GM18498 (cell line): ENCODE measurements around the gene SLC26A6.

Experiments
- ATAC-seq: cut with Tn5 transposase; IDR thresholded peaks from one replicate; pipeline ENCODE4 v1.9.1; 2021; ENCODE audit warnings: mild to moderate bottlenecking, moderate library complexity; ENCODE audit not compliant: unreplicated experiment

The SLC26A6 gene

DNA sequence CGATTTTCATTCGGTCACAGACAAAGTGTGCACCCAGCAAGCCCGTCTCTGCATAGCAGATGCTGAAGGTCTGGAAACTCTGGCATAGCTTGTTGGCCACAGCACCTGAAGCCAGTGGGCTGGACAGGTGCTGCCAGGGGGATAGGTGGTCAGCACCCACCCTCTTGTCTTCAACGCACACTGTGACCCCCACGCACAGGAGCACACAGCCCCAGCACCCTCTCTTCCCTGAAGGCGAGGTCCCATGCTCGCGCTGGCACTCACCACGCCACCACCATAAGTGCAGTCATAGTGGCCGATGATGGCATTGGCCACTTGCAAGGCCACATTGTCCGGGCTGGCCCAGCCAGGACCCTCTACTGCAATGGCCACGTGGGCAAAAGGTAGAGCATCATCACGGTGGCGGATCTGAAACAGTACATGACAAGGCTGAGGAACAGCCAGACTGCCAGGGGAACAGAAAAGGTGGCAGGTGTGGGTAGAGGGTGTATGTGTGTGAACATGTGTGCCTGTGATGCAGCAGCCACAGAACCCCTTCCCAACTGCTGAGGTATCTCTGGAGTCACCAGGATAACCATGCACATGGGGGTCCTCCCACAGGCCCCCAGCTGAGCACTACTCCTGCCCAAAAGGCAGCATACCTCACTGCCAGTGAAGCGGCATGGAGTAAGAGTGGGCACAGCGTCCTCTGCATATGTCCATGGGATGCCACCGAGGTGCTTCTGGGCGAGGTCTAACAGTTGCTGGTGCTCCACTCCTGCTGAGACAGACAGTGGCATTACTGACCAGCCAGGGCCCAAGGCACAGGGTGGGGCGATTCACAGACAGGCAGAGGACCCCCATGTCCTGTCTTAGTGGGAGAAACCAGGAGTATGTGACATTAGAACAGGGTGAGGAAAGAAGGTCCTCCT lies 34.3 kb downstream of the SLC26A6 start:
- no peak for ATAC-seq

DNA sequence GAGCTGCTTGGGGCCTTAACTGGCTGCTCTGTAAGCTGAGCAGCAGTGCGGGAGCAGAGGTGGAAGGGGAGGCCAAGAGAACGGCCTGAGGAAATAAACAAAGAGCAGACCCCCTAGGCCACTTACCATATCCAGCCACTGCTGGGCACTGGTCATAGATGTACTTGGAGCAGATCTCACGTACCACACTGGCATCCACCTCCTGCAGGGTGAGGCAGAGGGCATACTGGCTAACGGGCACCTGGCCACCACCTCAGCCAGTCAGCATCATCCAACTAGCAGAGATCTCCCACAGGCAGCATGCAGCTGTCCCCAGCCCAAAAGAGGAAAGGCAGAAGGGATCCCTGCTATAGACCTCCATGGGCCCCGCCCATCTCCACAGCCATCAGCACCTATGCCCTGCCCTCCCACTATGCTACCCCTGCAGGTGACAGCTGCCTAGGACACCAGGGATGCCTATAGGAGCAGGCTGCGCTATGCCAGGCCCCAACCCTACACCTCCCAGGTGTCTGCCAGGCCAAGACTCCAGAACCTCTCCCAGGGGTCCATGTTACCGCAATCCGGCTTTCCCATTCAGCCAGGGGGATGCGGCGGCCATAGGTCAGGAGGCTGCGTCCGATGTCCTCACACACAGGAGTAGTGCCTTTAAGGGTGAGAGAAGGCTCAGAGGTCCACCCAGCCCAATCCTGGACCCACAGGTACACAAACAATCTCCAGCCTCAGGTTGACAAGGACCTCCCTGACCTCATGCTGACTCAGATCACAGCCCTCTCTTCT lies 35.6 kb downstream of the SLC26A6 start:
- ATAC-seq, result no peak

DNA sequence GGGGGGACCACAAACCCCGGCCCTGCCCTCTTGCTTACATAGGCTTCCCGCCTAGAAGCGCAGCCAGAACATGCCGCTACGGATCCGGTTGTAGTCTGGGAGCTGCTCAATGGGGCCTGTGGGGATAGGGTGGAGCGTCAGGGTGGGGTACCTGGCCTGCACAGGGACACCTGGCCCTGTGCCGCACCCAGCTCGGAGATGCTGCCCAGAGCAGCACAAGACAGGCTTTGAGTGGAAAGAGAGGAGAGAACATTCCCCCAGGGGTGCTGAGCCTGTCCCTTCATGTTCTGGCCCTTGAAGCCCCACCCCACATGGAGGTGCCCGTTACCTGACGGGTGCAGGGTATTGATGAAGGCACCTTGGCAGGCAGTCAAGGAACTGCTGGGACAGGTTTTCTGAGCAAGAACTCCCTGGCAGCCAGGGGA lies 36.2 kb downstream of the SLC26A6 start:
- no peak for ATAC-seq

DNA sequence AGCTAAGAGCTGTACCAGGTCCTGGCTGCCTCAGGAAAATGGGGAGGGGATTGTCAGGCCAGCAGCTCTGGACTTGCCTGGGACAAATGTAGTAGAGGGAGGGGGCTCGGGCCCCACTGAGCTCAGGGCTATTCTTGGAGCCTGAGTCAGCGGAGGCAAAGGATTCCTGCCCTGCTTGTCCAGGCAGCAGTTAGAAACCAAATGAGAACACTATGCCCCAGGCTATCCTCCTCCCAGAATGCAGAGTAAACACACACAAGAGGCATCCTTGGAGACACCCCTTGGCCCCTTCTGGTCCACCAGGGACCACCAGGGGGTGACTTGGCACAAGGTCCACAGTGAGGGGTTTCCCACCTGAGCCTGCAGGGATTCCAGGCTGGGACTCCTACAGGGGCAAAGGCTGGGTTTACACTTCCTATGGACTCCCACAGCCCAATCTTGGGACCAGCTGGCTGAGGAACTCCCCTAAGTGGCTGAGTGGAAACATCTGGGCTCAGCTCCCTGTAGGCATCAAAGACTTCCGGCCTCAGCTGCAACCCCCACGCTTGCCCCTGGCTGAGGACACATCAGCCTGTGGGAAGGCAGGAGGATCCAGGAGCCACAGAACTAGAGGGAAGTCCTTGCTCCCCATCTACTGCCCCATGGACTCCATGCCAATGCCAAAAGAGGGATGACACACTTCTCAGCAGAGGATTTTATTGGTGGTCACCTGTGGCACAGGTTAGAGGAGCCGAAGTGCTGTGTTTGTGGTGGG lies 36.8 kb downstream of the SLC26A6 start:
- ATAC-seq, result no peak

DNA sequence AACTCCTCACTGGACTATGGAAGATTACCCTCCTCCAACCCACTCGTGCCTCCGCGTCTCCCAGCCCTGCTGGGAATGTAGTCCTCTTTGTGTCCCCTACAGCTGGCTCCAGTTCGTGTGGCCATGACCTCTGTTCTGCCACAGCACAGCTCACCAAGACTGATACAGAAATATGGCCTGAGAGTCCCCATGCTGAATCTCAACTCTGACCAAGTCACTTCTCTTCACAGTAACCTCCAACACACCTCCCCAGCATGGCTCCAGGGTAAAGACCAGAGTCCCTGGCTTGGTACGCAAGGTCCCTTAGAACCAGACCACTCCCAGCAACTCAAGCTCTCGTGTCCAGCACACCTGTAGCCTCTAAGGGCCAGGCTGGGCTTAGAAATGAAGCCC lies 37.9 kb downstream of the SLC26A6 start:
- ATAC-seq, result no peak

DNA sequence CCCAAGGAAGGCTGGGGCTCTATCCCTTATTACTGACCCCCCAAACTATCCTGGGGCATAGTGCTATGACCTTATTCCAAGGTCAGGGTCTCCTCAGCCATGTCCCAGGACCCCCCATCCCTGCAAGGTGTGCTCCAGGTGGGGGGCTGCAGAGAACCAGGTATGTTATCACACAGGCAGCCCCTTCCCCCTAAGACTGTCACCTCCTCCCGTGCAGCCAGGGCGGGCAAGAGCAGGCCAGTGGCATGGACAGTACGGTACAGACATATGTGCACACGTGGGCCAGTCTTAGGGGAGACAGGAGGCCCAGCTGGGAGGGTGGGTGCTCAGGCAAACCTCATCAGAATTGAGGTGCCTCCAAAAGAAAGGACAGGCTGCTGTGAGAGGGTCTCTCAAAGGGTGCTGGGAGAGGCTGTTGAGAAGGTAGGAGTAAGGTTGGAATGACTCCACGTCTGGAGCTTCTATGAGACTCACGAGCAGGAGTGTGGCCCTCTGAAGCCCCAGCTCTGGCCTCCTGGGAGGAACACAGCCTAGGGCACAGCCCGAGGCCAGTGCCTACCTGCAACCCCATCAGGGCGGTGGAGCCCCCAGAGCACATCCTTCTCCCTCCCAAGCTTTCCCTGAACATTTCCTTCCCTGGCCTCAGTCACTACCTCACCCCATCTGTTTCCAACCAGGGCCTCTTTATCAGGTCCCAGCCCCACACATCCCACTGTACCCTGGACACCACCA lies 38.4 kb downstream of the SLC26A6 start:
- ATAC-seq, result no peak

DNA sequence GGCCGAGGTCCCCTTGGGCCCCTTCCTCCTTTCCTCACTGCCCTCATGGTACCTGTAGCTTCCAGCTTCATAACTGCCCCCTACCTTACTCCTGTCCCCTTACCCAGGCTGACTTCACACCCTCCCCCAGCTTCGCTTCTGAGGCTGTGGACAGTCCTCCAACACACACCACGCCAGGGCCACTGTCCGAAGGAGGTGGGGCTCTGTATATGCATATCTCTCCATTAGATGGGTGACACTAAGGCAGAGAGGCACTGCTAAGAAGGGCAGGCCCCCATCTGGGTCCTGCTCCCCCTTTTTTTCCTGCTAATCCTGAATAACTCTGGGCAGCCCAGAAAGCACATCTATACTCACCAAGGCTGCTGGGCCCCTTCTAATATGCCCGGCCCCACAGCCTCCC lies 39.1 kb downstream of the SLC26A6 start:
- ATAC-seq, result no peak

DNA sequence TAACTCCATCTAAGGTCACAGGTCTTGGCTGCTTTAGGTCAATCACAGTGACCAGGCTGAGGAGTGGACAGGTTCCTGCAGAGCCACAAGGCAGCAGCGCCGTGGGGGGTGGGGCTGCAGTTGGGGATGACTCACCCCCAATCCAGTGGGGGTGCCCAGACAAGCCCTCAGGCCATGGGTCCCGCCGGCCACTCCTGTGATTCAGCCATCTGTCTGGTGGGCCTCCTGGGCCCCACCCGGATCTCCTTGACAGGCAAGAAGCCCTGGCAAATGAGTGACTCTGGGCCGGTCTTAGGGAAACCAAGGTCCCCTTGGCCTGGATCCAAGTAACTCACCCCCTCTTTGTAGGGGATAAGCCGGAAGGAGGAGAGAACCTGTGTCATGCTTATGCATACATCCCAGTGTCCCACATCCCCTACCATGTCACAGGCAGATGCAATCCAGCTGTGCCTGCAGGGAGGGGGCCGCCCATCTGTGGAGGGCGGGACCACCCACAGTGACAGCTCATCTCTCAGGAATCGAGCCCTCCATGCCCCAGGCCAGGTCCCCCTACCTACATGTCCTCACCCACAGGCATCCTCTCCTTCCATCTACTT lies 39.6 kb downstream of the SLC26A6 start:
- no peak for ATAC-seq

DNA sequence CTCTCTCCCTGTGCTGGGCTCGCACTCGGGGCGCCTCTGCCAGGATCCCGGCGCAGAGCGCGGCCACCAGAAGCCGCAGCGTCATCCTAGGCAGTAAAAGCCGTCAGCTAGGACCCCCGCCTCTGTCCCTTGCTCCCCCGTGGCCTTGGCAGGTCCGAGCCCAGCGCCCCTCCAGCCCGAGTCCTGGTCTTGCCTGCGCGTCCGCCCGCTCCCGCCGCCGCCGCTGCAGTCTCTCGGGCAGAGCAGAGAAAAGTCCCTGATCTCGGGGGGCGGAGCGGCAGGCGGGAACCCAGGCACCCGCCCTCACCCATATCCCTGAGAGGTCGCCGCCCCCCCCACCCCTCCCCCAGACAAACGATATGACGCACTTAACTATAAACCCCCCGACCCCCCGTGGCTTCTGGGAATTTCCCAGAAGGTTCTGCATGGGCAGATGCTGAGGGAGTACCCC lies 40.2 kb downstream of the SLC26A6 start, which contains the start of gene COL7A1:
COL7A1 (minus strand) TSS at position 255 of the 451 bp plus-strand sequence; CDS start at position 85, 170 bp downstream.
- ATAC-seq, result no peak

DNA sequence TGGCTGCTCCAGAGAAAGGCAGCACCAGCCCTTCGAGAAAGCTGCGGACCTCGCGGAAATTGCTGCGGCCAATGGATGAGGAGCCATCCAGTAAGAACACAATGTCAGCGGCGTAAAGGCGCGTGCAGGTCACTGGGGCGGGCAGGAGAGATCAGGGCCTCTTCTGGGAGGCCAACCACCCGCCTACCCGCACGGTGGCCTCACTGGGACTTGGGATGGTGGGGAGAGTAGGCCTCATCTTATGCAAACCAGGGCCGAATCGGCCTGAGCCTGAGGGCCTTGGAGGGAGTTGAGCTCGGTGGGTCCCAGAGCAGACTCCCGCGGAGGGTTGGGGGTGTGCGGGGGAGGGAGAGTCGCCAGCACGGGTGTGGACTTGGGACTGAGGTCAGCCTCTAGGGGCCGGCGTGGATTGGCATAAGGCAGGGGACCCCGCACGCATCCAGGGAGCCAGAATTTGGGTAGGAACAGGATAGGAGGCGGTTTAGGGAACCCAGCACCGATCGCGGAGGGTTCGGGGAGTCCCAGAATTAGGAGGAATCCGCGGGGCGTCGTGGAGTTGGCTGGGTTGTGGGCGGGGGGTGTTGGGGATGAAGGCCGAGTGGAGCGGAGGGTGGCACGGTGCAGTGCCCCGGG lies 40.7 kb downstream of the SLC26A6 start:
- no peak for ATAC-seq

DNA sequence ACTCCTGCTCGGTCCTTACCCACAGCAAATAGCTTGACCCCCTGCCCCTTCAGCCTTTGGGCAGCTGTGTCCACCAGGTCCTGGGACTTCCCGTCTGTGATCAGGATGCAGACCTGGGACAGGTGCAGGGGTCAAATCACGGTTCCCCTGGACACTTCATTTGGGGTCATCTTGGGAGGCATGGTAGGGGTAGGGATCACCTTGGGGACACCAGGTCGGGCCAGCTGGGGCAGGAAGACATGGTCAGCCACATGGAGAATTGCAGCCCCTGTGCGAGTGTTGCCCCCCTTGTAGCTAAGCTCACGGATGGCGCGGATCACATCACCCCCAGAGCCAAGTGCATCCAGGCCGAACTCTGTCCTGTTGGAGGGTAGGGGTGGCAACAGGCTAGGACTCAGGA lies 41.9 kb downstream of the SLC26A6 start:
- no peak for ATAC-seq

DNA sequence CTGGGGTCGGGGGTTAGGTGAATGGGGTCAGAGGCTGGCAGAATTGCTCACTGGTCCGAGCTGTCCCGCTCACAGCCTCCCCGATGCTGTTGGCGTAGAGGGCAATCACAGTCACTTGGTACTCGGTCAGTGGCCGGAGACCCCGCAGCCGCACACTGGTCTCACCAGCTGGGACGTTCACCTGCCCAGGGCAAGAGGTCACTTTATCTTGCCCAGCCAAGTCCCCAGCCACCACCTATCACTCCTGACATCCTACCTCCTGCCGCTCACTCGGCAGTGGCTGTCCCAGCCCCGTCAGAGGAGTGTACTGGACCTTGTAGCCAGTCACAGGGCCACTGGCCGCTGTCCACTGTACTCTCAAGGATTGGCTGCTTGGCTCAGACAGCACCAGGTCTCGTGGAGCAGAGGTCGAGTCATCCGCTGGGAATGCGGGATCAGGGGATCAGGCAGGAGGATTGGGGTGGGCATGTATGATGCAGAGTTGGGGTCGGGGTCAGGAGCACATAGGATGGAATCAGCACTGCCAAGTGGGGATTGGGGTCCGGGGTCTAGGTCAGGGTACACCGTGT lies 42.7 kb downstream of the SLC26A6 start:
- ATAC-seq, result no peak

DNA sequence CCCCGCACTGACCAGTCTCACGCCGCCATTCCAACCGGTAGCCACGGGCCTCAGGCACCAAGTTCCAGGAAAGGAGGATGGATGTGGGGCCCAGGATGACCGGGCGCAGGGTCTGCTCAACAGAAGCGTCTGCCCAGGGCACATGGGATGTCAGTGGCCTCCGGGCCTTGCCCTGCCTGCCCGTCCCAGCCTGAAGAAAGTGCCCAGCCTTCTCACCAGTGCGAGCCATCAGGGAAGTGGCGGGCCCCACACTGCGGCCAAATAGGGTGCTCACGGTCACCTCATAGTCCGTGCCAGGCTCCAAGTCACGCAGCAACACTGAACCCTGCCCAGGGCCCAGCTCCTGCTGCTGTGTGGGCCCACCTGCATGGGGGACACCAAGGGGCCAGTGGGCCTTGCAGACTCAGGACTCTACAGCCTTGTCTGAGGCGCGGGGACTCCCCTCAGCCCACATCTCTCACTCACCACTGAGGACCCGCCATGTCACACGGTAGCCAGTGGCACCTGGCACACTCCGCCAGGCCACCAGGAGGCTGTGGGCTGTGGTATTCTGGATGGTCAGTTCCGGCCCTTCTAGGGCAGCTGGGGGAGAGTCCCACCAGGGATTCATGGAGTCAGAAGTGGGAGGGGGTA lies 43.3 kb downstream of the SLC26A6 start:
- ATAC-seq, result no peak

DNA sequence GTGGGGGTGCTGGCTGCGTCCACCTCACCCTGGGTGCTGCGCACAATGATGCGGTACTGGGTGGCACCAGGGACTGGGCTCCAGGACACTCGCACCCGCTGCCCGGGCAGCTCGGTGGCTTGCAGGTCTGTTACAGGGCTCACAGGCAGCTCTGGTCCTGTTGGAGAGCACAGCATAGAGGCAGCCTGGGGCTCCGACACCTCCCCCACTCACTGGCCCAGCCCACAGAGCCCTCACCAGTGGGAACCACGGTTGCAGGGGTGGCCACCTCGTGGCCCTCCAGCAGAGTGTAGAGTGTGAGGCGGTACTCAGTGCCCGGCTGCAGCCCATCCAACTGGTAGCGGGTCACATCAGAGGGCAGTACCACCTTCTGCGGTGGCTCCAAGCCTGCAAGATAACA lies 43.8 kb downstream of the SLC26A6 start:
- ATAC-seq, result no peak

DNA sequence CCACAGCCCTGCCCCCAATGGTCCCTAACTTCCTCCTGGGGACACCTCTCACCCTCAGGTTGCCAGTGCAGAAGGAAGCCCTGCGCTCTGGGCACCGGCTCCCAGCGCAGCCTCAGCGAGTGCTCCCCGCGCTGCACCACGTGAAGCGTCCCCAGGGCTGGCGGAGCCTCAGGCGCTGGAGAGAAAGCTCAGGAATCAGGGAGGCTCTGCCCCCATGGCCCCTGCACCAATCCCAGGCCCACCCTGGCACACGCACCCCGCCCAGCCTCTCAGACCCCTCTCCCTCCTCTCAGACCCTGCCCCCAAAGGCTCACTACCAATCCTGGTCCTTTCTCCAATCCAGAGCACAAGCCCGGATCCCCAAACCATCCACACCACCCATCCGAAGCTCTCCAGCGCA lies 47.0 kb downstream of the SLC26A6 start:
- ATAC-seq, result no peak

DNA sequence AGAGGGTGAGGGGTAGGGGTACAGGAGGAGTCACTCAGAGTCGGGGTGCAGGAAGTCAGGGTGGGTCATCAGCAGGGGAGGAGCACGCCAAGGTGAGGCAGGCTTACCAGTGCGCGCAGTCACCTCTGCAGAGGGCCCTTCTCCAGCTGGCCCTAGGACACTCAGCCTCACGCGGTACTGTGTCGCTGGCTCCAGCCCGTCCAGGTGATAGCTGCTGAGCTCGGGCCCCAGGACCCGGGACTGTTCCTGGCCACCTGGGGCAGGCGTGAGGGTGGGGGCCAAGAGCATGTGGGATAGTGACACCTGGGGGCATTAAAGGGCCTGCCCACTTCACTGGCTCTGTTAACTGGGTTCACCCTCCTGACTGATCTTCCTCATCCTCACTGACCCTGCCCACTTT lies 47.6 kb downstream of the SLC26A6 start:
- no peak for ATAC-seq

DNA sequence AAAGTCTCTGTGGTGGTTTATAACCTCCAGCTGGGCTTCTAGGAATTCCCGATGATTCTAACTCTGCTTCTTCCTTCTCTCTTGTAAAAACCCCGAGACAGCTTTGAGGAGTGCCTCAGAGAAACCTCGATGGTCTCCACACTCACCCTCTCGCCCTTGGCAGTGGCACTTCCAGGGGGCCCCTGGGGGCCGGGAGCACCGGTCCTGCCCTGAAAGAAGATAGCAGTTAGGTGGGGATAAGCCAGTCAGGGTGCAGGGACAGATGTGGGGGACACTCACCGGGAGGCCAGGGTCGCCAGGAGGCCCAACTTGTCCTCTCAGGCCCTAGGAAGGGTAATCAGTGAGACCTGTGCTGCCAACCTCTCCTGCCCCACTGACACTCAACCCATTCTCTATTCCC lies 49.9 kb downstream of the SLC26A6 start:
- ATAC-seq, result no peak

DNA sequence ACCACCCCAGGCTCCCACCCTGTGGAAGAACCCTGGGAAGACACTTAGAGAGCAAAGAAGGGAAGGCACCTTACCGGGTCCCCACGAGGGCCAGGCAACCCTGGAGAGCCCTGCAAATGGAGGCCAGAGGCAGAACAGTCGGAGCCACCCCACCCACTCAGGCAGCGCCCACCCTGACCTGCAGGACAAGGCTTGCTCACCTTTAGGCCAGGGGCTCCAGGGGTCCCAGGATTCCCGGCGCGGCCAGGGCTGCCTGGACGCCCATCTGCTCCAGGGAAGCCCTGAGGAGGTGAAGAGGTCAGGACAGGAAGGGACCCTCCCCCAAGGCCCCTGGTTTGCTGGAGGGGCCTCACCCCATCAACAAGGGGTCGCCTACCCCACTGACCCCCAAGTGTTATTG lies 50.4 kb downstream of the SLC26A6 start:
- ATAC-seq, result no peak
